BLaER1 treated with 17β-estradiol and CSF1 and Interleukin-3, amounts not matched to agents 10 nM and 100 nM (cell line): ENCODE data around the gene SPINDOC.
"Not testable (repeated sequence)": the region's sequence is repeated elsewhere in the genome, so short reads cannot be mapped to it uniquely, and the experiment has no call there.

Source experiments
- H3K27ac ChIP-seq, 11 experiments: shearing (Covaris generic); formaldehyde crosslinking; 2 replicates each; pipeline ENCODE4 v1.8.1; 2022
- H3K27me3 ChIP-seq, 11 experiments: shearing (Covaris generic); formaldehyde crosslinking; 2 replicates each; pipeline ENCODE4 v1.8.1; 2022
- H3K36me3 ChIP-seq, 11 experiments: shearing (Covaris generic); formaldehyde crosslinking; 2 replicates each; pipeline ENCODE4 v1.8.1; 2022
- H3K4me1 ChIP-seq, 10 experiments: shearing (Covaris generic); formaldehyde crosslinking; 2 replicates each; pipeline ENCODE4 v1.8.1; 2022
- H3K4me2 ChIP-seq, 11 experiments: shearing (Covaris generic); formaldehyde crosslinking; 2 replicates each; pipeline ENCODE4 v1.8.1; 2022
- H3K4me3 ChIP-seq, 10 experiments: shearing (Covaris generic); formaldehyde crosslinking; 2 replicates each; pipeline ENCODE4 v1.8.1; 2022
- H3K9ac ChIP-seq, 11 experiments: shearing (Covaris generic); formaldehyde crosslinking; 2 replicates each; pipeline ENCODE4 v1.8.1; 2022
- H3K9me3 ChIP-seq, 11 experiments: shearing (Covaris generic); formaldehyde crosslinking; replicated peaks in 1 of 11; 2 replicates each; pipeline ENCODE4 v1.8.1; 2022
- H4K20me1 ChIP-seq, 11 experiments: shearing (Covaris generic); formaldehyde crosslinking; 2 replicates each; pipeline ENCODE4 v1.8.1; 2022
- Cebpa-rat ChIP-seq, 11 experiments: shearing (Covaris generic); IDR thresholded peaks; 2 replicates each; pipeline ENCODE4 v1.8.1; 2022

Gene SPINDOC

DNA sequence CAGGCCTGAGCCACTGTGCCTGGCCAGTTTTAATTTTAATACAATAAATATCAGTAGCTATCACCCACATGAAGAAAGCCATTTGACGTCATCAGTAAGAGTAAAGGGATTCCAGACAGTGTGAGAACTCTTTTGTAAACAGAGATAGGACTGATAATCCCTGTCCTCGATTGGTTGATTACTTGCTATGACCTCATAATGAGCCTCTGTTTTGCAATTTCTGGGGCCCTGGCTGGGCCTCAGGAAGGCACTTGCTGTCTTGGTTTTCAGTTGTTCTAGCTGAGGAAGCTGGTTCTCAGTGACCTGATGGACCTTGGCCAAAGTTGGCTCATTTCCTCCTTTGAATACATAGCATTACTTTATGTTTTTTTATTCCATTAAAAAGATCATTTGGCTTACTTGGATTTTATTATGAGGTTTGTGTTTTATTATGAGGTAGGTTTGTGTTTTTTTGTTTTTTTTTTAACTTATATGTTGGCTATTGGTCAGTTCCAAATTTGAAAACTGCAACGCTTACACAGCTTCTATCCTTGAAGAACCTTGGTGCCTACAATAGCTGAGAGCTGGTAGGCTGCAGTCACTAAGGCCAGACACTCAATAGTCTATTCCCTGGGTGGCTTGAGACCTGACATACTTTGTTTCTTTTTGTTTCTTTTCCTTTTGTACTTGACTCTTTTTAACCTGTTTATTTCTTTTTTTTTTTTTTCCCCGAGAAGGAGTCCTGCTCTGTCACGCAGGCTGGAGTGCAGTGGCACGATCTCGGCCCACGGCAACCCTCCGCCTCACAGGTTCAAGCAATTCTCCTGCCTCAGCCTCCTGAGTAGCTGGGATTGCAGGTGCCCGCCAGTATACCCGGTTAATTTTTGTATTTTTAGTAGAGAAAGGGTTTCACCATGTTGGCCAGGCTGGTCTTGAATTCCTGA is 45.6 kb downstream of the SPINDOC start:
- H3K27ac ChIP-seq, result peak overlapping the region in 5 of 11 experiments; percentile 17 to 61 (median 34); a peak in 7 of 22 replicates
- no peaks in the 10 kb centered on the region for H3K27me3 ChIP-seq
- peaks cover 31 to 67% (median 53%) of the 10 kb centered on the region in 11 experiments for H3K36me3 ChIP-seq
- peak overlapping the region in 1 of 11 experiments; percentile 25; a peak in 1 of 22 replicates for H3K9ac ChIP-seq
- peaks cover 26 to 99% (median 51%) of the 10 kb centered on the region in 11 experiments; a peak in 17 of 22 replicates for H4K20me1 ChIP-seq
- H3K4me3 ChIP-seq, result no peak overlapping the region
- TF ChIP-seq Cebpa-rat (IDR thresholded peaks at IDR 0.05), result no peak
- H3K4me1 ChIP-seq, result peaks cover 19 to 94% (median 44%) of the 10 kb centered on the region in 10 experiments
- H3K9me3 ChIP-seq, result no peaks in the 10 kb centered on the region
- H3K4me2 ChIP-seq, result peak overlapping the region in 7 of 11 experiments; percentile 14 to 76 (median 38); a peak in 12 of 22 replicates

DNA sequence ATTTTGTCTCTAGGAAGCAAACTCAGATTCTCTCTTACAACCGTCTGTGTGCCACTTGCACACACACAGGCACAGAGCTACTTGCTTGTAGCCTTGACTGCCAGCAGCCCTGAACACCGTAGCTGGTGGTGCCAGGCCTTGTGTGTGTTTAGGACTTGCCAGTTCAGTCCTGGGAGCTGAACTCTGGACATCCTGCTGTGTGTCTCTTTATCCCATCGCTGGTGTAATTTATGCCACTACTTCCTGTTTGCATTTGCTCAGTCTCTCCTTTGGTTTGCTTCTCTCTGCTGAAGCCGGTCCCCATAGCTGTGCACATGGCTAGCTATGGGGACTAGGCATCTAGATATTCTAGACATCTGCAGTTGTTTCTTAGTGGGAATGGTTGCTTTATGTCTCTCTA is 49.7 kb downstream of the SPINDOC start:
- Histone ChIP-seq H3K4me2 (peak overlapping the region; percentile 21 to 80 (median 65)), H3K27ac (peak overlapping the region in 10 of 11 experiments; percentile 10 to 71 (median 57); a peak in 19 of 22 replicates), H3K4me3 (no peak overlapping the region), H4K20me1 (peaks cover 6 to 99% (median 54%) of the 10 kb centered on the region in 11 experiments; a peak in 18 of 22 replicates), H3K36me3 (peaks cover 26 to 73% (median 53%) of the 10 kb centered on the region in 11 experiments), H3K9me3 (no peaks in the 10 kb centered on the region), H3K9ac (peak overlapping the region in 9 of 11 experiments; percentile 7 to 57 (median 44); a peak in 16 of 22 replicates), H3K4me1 (peaks cover 42 to 93% (median 74%) of the 10 kb centered on the region in 10 experiments), H3K27me3 (no peaks in the 10 kb centered on the region)
- TF ChIP-seq Cebpa-rat (IDR thresholded peaks at IDR 0.05), result no peak

DNA sequence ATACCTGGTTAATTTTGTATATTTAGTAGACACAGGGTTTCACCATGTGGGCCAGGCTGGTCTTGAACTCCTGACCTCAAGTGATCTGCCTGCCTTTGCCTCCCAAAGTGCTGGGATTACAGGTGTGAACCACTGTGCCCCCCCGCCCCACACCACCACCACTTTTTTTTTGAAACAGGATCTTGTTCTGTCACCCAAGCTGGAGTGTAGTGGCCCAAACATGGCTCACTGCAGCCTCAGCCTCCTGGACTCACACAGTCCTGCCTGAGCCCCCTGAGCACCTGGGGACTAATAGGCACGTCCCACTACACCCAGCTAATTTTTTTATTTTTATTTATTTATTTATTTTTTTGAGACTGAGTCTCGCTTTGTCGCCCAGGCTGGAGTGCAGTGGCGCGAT is 50.4 kb downstream of the SPINDOC start:
- Histone ChIP-seq H3K4me2 (peak overlapping the region in 7 of 11 experiments; percentile 17 to 66 (median 37); a peak in 7 of 22 replicates), H3K36me3 (peaks cover 28 to 69% (median 53%) of the 10 kb centered on the region in 11 experiments), H3K27ac (peak overlapping the region in 6 of 11 experiments; percentile 14 to 50 (median 32); a peak in 7 of 22 replicates), H4K20me1 (peaks cover 0 to 99% (median 54%) of the 10 kb centered on the region in 11 experiments; a peak in 17 of 22 replicates), H3K4me1 (peaks cover 49 to 93% (median 74%) of the 10 kb centered on the region in 10 experiments)
- not testable (repeated sequence) for H3K27me3 ChIP-seq, H3K9me3 ChIP-seq, H3K9ac ChIP-seq, H3K4me3 ChIP-seq

DNA sequence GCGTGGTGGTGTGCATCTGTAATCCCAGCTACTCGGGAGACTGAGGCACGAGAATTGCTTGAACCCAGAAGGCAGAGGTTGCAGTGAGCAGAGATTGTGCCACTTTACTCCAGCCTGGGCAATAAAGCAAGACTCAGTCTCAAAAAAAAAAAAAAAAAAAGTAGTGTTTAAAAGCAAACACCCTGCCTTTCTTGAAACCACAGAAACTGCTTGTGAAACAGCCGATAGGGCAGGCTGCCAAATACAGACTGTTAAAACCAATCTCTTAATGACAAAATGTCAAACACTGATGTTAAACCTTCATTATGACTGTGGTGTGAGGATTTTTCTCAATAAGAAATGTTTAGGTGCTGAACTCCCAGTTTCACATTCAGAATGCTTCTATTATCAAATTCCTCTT is 53.0 kb downstream of the SPINDOC start:
- peak overlapping the region in 2 of 10 experiments; percentile 18 to 48; a peak in 2 of 20 replicates for H3K4me3 ChIP-seq
- H3K36me3 ChIP-seq, result peaks cover 14 to 46% (median 35%) of the 10 kb centered on the region in 11 experiments; a peak in 21 of 22 replicates
- peak overlapping the region in 9 of 11 experiments; percentile 57 to 83 (median 76); a peak in 18 of 22 replicates for H3K27ac ChIP-seq
- peak overlapping the region in 10 of 11 experiments; percentile 27 to 74 (median 53); a peak in 17 of 22 replicates for H3K9ac ChIP-seq
- no peaks in the 10 kb centered on the region for H3K9me3 ChIP-seq
- peak overlapping the region; percentile 80 to 99 (median 91) for H3K4me2 ChIP-seq
- H3K4me1 ChIP-seq, result peaks cover 75 to 99% (median 92%) of the 10 kb centered on the region in 10 experiments
- peak in 4 of 11 experiments; percentile 40 to 73 (median 53); a peak in 5 of 22 replicates for TF ChIP-seq Cebpa-rat (IDR thresholded peaks at IDR 0.05)
- peaks cover 14 to 99% (median 67%) of the 10 kb centered on the region in 11 experiments; a peak in 21 of 22 replicates for H4K20me1 ChIP-seq
- H3K27me3 ChIP-seq, result no peaks in the 10 kb centered on the region

DNA sequence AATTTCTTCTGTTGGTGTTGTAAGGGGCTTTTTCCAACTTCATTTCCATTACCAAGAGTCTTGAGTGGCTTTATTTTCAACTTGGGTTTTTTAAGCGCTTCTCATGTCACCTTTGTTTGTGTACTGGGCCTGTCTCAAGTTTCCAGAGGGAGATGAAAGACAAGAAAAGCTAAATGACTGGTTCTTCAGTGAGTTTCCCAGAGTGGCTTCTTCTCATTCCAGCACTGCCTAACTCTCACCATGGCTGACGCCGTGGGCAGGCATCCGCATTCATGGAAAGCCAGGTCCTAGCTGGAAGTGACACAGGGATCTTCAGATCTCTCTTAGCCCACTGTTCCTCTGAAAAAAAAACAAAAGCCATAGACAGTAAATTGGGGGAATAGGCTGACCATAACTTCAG is 54.3 kb downstream of the SPINDOC start:
- peak overlapping the region in 9 of 11 experiments; percentile 57 to 83 (median 76); a peak in 18 of 22 replicates for H3K27ac ChIP-seq
- peaks cover 84 to 99% (median 93%) of the 10 kb centered on the region in 10 experiments for H3K4me1 ChIP-seq
- no peaks in the 10 kb centered on the region for H3K27me3 ChIP-seq
- H3K36me3 ChIP-seq, result peaks cover 4 to 33% (median 22%) of the 10 kb centered on the region in 11 experiments; a peak in 16 of 22 replicates
- peaks cover 19 to 97% (median 74%) of the 10 kb centered on the region in 11 experiments; a peak in 21 of 22 replicates for H4K20me1 ChIP-seq
- H3K4me3 ChIP-seq, result no peak overlapping the region
- H3K9me3 ChIP-seq, result no peaks in the 10 kb centered on the region
- peak overlapping the region; percentile 80 to 99 (median 91); a peak in 21 of 22 replicates for H3K4me2 ChIP-seq
- TF ChIP-seq Cebpa-rat (IDR thresholded peaks at IDR 0.05), result no peak
- H3K9ac ChIP-seq, result peak overlapping the region in 7 of 11 experiments; percentile 60 to 74 (median 61); a peak in 10 of 22 replicates

DNA sequence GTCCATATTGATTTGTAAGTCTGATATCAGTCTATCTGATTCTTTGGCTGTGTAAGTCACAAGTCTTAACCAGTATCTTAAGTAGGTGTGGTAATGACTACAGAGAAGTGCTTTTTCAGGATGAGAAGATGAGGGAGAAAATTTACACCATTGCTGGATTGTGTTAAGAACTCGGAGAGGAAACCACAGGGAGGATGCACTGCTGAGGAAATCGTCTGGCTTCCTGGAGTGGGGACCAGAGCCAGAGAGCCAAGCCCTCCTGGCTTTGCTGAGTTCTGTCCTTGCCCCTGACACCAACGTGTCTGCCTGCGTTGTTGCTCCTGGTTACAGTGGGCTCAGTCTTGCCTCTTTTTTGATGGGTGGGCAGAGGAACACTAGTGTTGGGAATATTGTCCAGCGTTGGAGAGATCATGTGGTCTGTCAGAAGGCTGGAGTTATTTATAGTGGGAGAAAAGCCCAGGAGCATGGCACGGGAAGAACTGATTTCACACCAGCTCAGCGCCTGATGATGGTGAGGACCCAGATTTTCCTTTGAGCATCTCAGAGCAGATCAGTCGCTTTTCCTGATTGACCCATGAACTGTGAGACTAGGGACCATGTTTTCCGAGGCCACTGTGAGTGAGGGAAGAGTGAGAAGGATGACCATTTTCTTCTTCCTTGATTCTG is 55.3 kb downstream of the SPINDOC start:
- Histone ChIP-seq H3K36me3 (peaks cover 3 to 33% (median 19%) of the 10 kb centered on the region in 11 experiments; a peak in 17 of 22 replicates), H3K4me2 (peak overlapping the region; percentile 80 to 99 (median 91)), H3K4me1 (peaks cover 88 to 99% (median 94%) of the 10 kb centered on the region in 10 experiments), H3K4me3 (peak overlapping the region in 7 of 10 experiments; percentile 40 to 63 (median 50); a peak in 12 of 20 replicates), H3K9ac (peak overlapping the region; percentile 16 to 74 (median 61); a peak in 20 of 22 replicates), H3K27me3 (no peaks in the 10 kb centered on the region), H3K27ac (peak overlapping the region in 9 of 11 experiments; percentile 57 to 83 (median 76); a peak in 18 of 22 replicates), H4K20me1 (peaks cover 28 to 98% (median 77%) of the 10 kb centered on the region in 11 experiments), H3K9me3 (no peaks in the 10 kb centered on the region)
- 0 out of 22 replicates have a peak, but pooled peaks of 1 of the 11 experiments have one; percentile 3 for TF ChIP-seq Cebpa-rat (IDR thresholded peaks at IDR 0.05)

DNA sequence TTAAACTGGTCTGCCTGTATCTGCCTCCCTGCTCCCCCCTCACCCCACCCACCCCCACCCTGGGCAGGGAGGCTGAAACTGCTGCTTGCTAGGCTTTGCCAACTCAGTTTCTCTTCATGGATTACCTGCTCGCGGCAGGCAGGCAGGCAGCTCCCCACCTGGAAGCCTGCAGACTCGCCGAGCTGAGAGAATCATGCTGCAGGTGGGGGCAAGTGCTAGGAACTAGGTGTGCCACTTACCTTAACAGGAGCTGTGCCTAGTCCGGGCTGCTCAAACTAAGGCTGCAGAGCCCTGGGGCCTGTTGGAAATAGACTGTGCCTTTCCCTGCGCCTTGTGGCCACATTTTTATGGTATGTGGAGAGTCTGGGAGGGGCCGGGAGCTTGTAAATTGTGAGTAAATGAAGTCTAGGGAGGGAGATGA is 55.9 kb downstream of the SPINDOC start:
- peak overlapping the region; percentile 80 to 99 (median 91) for H3K4me2 ChIP-seq
- peaks cover 94 to 100% (median 98%) of the 10 kb centered on the region in 10 experiments for H3K4me1 ChIP-seq
- no peak for TF ChIP-seq Cebpa-rat (IDR thresholded peaks at IDR 0.05)
- H3K27ac ChIP-seq, result peak overlapping the region in 10 of 11 experiments; percentile 10 to 83 (median 74); a peak in 19 of 22 replicates
- H3K27me3 ChIP-seq, result no peaks in the 10 kb centered on the region
- H3K4me3 ChIP-seq, result peak overlapping the region in 5 of 10 experiments; percentile 22 to 63 (median 56); a peak in 10 of 20 replicates
- H3K9me3 ChIP-seq, result no peaks in the 10 kb centered on the region
- peaks cover 34 to 98% (median 83%) of the 10 kb centered on the region in 11 experiments for H4K20me1 ChIP-seq
- H3K36me3 ChIP-seq, result peaks cover 3 to 33% (median 22%) of the 10 kb centered on the region in 11 experiments; a peak in 18 of 22 replicates
- H3K9ac ChIP-seq, result peak overlapping the region; percentile 23 to 74 (median 61); a peak in 16 of 22 replicates
